GM23338 (cell line): ENCODE measurements around the gene CDK5RAP1. TPM values are rescaled to one million over a fixed set of nuclear protein-coding genes. Genes with fewer than 3 reads are reported as not detected.

Experiments used
- ATAC-seq: fragments of 200-7000 bp; cut with Tn5 transposase; 3 replicates; pipeline ENCODE4 v1.9.1; 2020
- DNase-seq: peaks from one replicate; pipeline ENCODE4 v3.0.0-alpha.2; 2015; ENCODE audit warnings: low spot score
- H2AFZ ChIP-seq: fragments of 200-600 bp; sonication (generic); 2 replicates; pipeline ENCODE4 v1.8.0; 2016; ENCODE audit warnings: antibody characterized with exemption, mild to moderate bottlenecking, moderate library complexity
- H3F3A ChIP-seq: fragments of 200-600 bp; sonication (generic); replicated peaks from 2 replicates; pipeline ENCODE4 v1.8.0; 2017; ENCODE audit warnings: antibody characterized with exemption, mixed run types, low read depth
- H3K27ac ChIP-seq: fragments of 200-600 bp; sonication (generic); 2 replicates; pipeline ENCODE4 v1.6.1; 2016; ENCODE audit warnings: low read depth
- H3K27me3 ChIP-seq: fragments of 200-600 bp; sonication (generic); 2 replicates; pipeline ENCODE4 v1.8.0; 2016; ENCODE audit warnings: mild to moderate bottlenecking, mixed run types, moderate library complexity; ENCODE audit not compliant: insufficient read depth
- H3K36me3 ChIP-seq: fragments of 200-600 bp; sonication (generic); 2 replicates; pipeline ENCODE4 v1.8.0; 2016; ENCODE audit warnings: mild to moderate bottlenecking; ENCODE audit not compliant: insufficient read depth
- H3K4me1 ChIP-seq: fragments of 200-600 bp; sonication (generic); 2 replicates; pipeline ENCODE4 v1.8.0; 2016; ENCODE audit warnings: mild to moderate bottlenecking, moderate library complexity; ENCODE audit not compliant: insufficient read depth
- H3K4me2 ChIP-seq: fragments of 200-600 bp; sonication (generic); 2 replicates; pipeline ENCODE4 v1.7.1; 2017; ENCODE audit warnings: mixed run types
- H3K4me3 ChIP-seq: fragments of 200-600 bp; sonication (generic); 2 replicates; pipeline ENCODE4 v1.6.1; 2016; ENCODE audit warnings: mixed run types
- H3K79me2 ChIP-seq: fragments of 200-600 bp; sonication (generic); replicated peaks from 2 replicates; pipeline ENCODE4 v1.8.0; 2017; ENCODE audit warnings: mild to moderate bottlenecking; ENCODE audit not compliant: insufficient read depth
- H3K9me2 ChIP-seq: fragments of 200-600 bp; sonication (generic); 2 replicates; pipeline ENCODE4 v1.8.0; 2017; ENCODE audit not compliant: insufficient read depth
- H4K20me1 ChIP-seq: fragments of 200-600 bp; sonication (generic); replicated peaks from 2 replicates; pipeline ENCODE4 v1.8.0; 2017; ENCODE audit warnings: mild to moderate bottlenecking; ENCODE audit not compliant: insufficient read depth
- H3K27ac Mint-ChIP-seq: 2 replicates; pipeline ENCODE4 v1.8.0; 2020; ENCODE audit warnings: inconsistent platforms, mild to moderate bottlenecking, moderate library complexity, mixed read lengths
- H3K27me3 Mint-ChIP-seq: 3 replicates; pipeline ENCODE4 v1.8.0; 2022; ENCODE audit warnings: low read depth, mild to moderate bottlenecking, moderate library complexity, mixed read lengths, inconsistent platforms; ENCODE audit not compliant: insufficient read depth, poor library complexity
- H3K36me3 Mint-ChIP-seq: 3 replicates; pipeline ENCODE4 v1.8.0; 2021; ENCODE audit warnings: low read depth, mild to moderate bottlenecking, inconsistent platforms, moderate library complexity, mixed read lengths
- H3K4me1 Mint-ChIP-seq: 3 replicates; pipeline ENCODE4 v1.8.0; 2020; ENCODE audit warnings: mild to moderate bottlenecking, inconsistent platforms, mixed read lengths
- H3K4me3 Mint-ChIP-seq: 3 replicates; pipeline ENCODE4 v1.8.0; 2021; ENCODE audit warnings: moderate library complexity, mild to moderate bottlenecking, inconsistent platforms, mixed read lengths
- H3K9me3 Mint-ChIP-seq: 3 replicates; pipeline ENCODE4 v1.8.0; 2020; ENCODE audit warnings: moderate library complexity, mild to moderate bottlenecking, inconsistent platforms, mixed read lengths
- CREB1 ChIP-seq: fragments of 250-450 bp; sonication (Bioruptor Pico); IDR thresholded peaks from 2 replicates; pipeline ENCODE4 v1.5.0; 2020; ENCODE audit warnings: low read depth, mild to moderate bottlenecking, moderate library complexity
- EZH2 ChIP-seq: fragments of 200-600 bp; sonication (generic); IDR thresholded peaks from one replicate; pipeline ENCODE4 v1.8.0; 2017; ENCODE audit warnings: antibody characterized with exemption, mild to moderate bottlenecking, low read depth; ENCODE audit not compliant: unreplicated experiment
- NANOG ChIP-seq: IDR thresholded peaks from 2 replicates; pipeline ENCODE4 v1.6.1; 2016; ENCODE audit warnings: antibody characterized with exemption, borderline replicate concordance
- POLR2AphosphoS5 ChIP-seq: IDR thresholded peaks from 2 replicates; pipeline ENCODE4 v1.6.1; 2016; ENCODE audit warnings: antibody characterized with exemption, low read depth
- REST ChIP-seq: IDR thresholded peaks from one replicate; pipeline ENCODE4 v1.6.1; 2018; ENCODE audit warnings: antibody characterized with exemption; ENCODE audit not compliant: unreplicated experiment
- ZNF114 ChIP-seq: fragments of 250-450 bp; sonication (Bioruptor Pico); IDR thresholded peaks from 2 replicates; pipeline ENCODE4 v1.5.0; 2020; ENCODE audit warnings: mild to moderate bottlenecking, moderate library complexity
- long read RNA-seq: library from polyadenylated mRNA; unstranded; transcript quantifications from one replicate; pipeline ENCODE4 v2.0.0, GENCODE V29; 2020; ENCODE audit not compliant: unreplicated experiment
- polyA plus RNA-seq: library from polyadenylated mRNA; unstranded; fragments of >200 nt; fragmentation: Nextera tagmentation; extraction: Ambion mirVana; gene quantifications from 2 replicates; pipeline ENCODE4 v1.2.1, GENCODE V29; 2016
- total RNA-seq: library from RNA; depleted of rRNA; stranded (reverse); fragments of >200 nt; shearing (Covaris generic); gene quantifications from 2 replicates; pipeline ENCODE4 v1.2.3, GENCODE V29; 2014; rRNA removed
- TF ChIP-seq, protein P1 (sequence below): IDR thresholded peaks from 2 replicates; pipeline ENCODE4 v1.6.1; 2016; ENCODE audit warnings: antibody characterized with exemption

CDK5RAP1 gene
- total RNA-seq (33.8 and 43.1 TPM in 2 replicates), polyA plus RNA-seq (37.7 and 38.1 TPM in 2 replicates)
- long read RNA-seq, transcript CDK5RAP1-202 (14 exons, 2,122 nt): major isoform, 42 of 59 reads
- long read RNA-seq, partial matches to known transcripts: 1 of 59 reads
- long read RNA-seq, other reads (novel, unspliced or antisense): 16 of 59 reads

GRCh38 chr20:33401184-33401920, at the start of gene CDK5RAP1:
Gene CDK5RAP1 (minus strand): TSS chr20:33401519. CDS start chr20:33397064, 4,455 bp downstream.
- Histone ChIP-seq H2AFZ (peak within 1 kb of the TSS; percentile 57), H3K4me1 (peaks cover 6% of the 10 kb centered on the region; the same call in 1 of the 2 replicates), H3K27ac (no peak within 1 kb of the TSS), H3K4me2 (peak within 1 kb of the TSS; percentile 98), H3K27me3 (no peaks in the 10 kb centered on the region), H3K36me3 (no peaks in the 10 kb centered on the region), H3K4me3 (peak within 1 kb of the TSS; percentile 99), H4K20me1 (peaks cover 6% of the 10 kb centered on the region; the same call in 1 of the 2 replicates), H3K79me2 (peaks cover 47% of the 10 kb centered on the region), H3K9me2 (no peaks in the 10 kb centered on the region), H3F3A (0 out of 2 replicates have a peak, but pooled peaks cover 4% of the 10 kb centered on the region)
- Mint-ChIP-seq H3K4me3 (peak within 1 kb of the TSS; percentile 95), H3K36me3 (peaks cover under 1% of the 10 kb centered on the region; the same call in 2 of the 3 replicates), H3K4me1 (peaks cover 11% of the 10 kb centered on the region; the same call in 2 of the 3 replicates), H3K27me3 (peaks cover 4% of the 10 kb centered on the region), H3K9me3 (no peaks in the 10 kb centered on the region), H3K27ac (peak within 1 kb of the TSS; percentile 95)
- peak; percentile 96 for ATAC-seq
- peak; percentile 97 for DNase-seq
- no peak for TF ChIP-seq ZNF114 (CRISPR knock-in tag)
- TF ChIP-seq, protein P1, sequence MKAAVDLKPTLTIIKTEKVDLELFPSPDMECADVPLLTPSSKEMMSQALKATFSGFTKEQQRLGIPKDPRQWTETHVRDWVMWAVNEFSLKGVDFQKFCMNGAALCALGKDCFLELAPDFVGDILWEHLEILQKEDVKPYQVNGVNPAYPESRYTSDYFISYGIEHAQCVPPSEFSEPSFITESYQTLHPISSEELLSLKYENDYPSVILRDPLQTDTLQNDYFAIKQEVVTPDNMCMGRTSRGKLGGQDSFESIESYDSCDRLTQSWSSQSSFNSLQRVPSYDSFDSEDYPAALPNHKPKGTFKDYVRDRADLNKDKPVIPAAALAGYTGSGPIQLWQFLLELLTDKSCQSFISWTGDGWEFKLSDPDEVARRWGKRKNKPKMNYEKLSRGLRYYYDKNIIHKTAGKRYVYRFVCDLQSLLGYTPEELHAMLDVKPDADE: peak; percentile 69
- TF ChIP-seq REST: peak; percentile 44
- TF ChIP-seq NANOG: no peak
- peak; percentile 89 for TF ChIP-seq POLR2AphosphoS5
- peak; percentile 76 for TF ChIP-seq CREB1 (CRISPR knock-in tag)

GRCh38 chr20:33450867-33451266, 49.5 kb upstream of the CDK5RAP1 start:
- no peaks in the 10 kb centered on the region for H3K9me2 ChIP-seq
- no peaks in the 10 kb centered on the region for H3K27me3 ChIP-seq
- no peak overlapping the region for H2AFZ ChIP-seq
- H3K9me3 Mint-ChIP-seq: peaks cover 4% of the 10 kb centered on the region
- H3K36me3 ChIP-seq: no peaks in the 10 kb centered on the region
- H3K27me3 Mint-ChIP-seq: peaks cover 4% of the 10 kb centered on the region
- no peaks in the 10 kb centered on the region for H4K20me1 ChIP-seq
- no peak overlapping the region for H3K27ac ChIP-seq
- DNase-seq (no peak), ATAC-seq (no peak)
- H3K4me3 Mint-ChIP-seq: no peak overlapping the region
- H3K79me2 ChIP-seq: no peaks in the 10 kb centered on the region
- no peak overlapping the region for H3K4me2 ChIP-seq
- H3K4me1 ChIP-seq: no peaks in the 10 kb centered on the region
- no peaks in the 10 kb centered on the region for H3K4me1 Mint-ChIP-seq
- peaks cover 4% of the 10 kb centered on the region; the same call in 1 of the 3 replicates for H3K36me3 Mint-ChIP-seq
- no peak overlapping the region for H3K4me3 ChIP-seq
- no peaks in the 10 kb centered on the region for H3F3A ChIP-seq
- H3K27ac Mint-ChIP-seq: no peak overlapping the region
- TF ChIP-seq, protein P1: no peak
- no peak for TF ChIP-seq EZH2
